Measurements from ENCODE around the gene PEDS1. TPM values are rescaled to one million over a fixed set of nuclear protein-coding genes. Genes with fewer than 3 reads are reported as not detected.

The PEDS1 gene
- total RNA-seq, 1 experiment from 2014 or later = 35.6 TPM

DNA sequence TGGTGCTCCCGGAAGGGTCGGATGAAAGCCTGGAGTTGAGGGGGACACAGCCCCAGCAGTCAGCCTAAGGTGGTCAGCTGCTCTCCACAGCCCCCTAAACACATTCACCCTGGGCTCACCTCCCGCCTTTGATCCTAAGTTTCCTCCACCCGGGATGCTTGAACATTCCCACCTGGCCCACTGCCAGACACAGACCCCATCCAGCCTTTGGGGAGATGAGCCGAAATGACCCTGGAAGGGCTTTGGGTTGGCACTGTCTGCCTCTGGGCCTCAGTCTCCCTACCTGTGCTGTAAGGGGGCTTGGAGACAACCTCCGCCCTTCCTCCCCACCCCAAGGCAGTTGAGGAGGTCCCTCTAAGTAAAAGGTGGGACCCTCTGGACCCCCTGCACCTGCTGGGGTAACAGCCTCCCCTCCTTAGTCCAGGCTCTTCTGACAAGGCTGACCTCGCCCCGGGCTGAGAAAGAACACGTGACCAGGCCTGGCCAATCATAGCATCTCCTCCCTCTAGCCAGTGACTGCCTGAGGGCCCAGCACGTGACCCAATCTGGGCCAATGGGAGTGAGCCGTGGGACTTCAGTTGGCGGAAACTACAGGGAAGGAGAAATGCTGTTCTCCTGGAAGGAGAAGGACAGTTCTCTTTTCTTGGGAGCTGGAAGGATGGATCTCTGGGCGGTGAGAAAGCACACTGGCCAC is 23.7 kb downstream of the PEDS1 start (continued):
- TF ChIP-seq, protein P1, sequence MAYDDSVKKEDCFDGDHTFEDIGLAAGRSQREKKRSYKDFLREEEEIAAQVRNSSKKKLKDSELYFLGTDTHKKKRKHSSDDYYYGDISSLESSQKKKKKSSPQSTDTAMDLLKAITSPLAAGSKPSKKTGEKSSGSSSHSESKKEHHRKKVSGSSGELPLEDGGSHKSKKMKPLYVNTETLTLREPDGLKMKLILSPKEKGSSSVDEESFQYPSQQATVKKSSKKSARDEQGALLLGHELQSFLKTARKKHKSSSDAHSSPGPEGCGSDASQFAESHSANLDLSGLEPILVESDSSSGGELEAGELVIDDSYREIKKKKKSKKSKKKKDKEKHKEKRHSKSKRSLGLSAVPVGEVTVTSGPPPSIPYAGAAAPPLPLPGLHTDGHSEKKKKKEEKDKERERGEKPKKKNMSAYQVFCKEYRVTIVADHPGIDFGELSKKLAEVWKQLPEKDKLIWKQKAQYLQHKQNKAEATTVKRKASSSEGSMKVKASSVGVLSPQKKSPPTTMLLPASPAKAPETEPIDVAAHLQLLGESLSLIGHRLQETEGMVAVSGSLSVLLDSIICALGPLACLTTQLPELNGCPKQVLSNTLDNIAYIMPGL (CRISPR knock-in tag; IDR thresholded peaks at IDR 0.05) = no peak
- TF ChIP-seq, protein P2, sequence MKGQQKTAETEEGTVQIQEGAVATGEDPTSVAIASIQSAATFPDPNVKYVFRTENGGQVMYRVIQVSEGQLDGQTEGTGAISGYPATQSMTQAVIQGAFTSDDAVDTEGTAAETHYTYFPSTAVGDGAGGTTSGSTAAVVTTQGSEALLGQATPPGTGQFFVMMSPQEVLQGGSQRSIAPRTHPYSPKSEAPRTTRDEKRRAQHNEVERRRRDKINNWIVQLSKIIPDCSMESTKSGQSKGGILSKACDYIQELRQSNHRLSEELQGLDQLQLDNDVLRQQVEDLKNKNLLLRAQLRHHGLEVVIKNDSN (CRISPR knock-in tag; IDR thresholded peaks at IDR 0.05) = peak; percentile 94
- no peak for TF ChIP-seq SMAD3 (CRISPR knock-in tag; IDR thresholded peaks at IDR 0.05; ENCODE audit: borderline replicate concordance)
- TF ChIP-seq, protein P3, sequence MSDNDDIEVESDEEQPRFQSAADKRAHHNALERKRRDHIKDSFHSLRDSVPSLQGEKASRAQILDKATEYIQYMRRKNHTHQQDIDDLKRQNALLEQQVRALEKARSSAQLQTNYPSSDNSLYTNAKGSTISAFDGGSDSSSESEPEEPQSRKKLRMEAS (CRISPR knock-in tag; IDR thresholded peaks at IDR 0.05) = no peak
- no peak for TF ChIP-seq NR3C1 (CRISPR knock-in tag; conservative IDR thresholded peaks at IDR 0.05; ENCODE audit: low read depth)

DNA sequence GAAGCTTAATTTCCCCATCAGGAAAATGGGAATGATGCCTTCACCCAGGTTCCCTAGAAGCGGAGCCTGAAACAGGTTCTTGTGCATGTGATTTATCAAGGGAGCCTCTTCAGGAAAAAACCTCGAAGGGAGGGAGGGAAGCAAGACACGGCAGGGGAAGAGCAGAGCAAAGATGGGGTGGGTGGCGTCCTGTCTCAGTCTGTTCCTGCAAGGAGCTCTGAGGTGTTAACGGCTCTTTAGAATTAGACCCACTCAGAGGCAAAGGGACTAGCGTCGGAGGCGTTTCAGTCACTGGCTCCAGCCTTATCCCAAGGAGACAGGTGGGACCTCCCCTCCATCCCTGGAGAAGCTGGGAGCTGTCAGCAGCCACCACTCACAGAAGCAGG is 25.0 kb downstream of the PEDS1 start:
- TF ChIP-seq CREB1 (CRISPR knock-in tag; IDR thresholded peaks at IDR 0.05) (no peak), OVOL2 (CRISPR knock-in tag; IDR thresholded peaks at IDR 0.05; ENCODE audit: borderline replicate concordance) (no peak), EMX1 (CRISPR knock-in tag; IDR thresholded peaks at IDR 0.05) (no peak), NFATC4 (CRISPR knock-in tag; IDR thresholded peaks at IDR 0.05) (no peak), ATF1 (CRISPR knock-in tag; IDR thresholded peaks at IDR 0.05) (no peak), NR1H2 (CRISPR knock-in tag; IDR thresholded peaks at IDR 0.05) (no peak), RELA (CRISPR knock-in tag; IDR thresholded peaks at IDR 0.05; ENCODE audit: borderline replicate concordance) (no peak)
- 0 out of 2 replicates have a peak, but pooled peaks cover 4% of the 10 kb centered on the region for H3K4me1 Mint-ChIP-seq
- ChIA-PET CTCF (interaction anchor here (1.4 kb wide), 1 partner anchor 15 kb away, joined by 3 read pairs; the partner anchor contains the start of gene UBE2V1), POLR2A (no interaction called here)
- no peak overlapping the region for H3K27ac Mint-ChIP-seq
- H3K4me3 Mint-ChIP-seq = no peak overlapping the region
- H3K9me3 Mint-ChIP-seq = no peaks in the 10 kb centered on the region
- no peak for DNase-seq (ENCODE audit: low spot score)
- no peaks in the 10 kb centered on the region for H3K27me3 Mint-ChIP-seq (ENCODE audit: low read depth)
- ATAC-seq = no peak
- peaks cover 78% of the 10 kb centered on the region for H3K36me3 Mint-ChIP-seq

DNA sequence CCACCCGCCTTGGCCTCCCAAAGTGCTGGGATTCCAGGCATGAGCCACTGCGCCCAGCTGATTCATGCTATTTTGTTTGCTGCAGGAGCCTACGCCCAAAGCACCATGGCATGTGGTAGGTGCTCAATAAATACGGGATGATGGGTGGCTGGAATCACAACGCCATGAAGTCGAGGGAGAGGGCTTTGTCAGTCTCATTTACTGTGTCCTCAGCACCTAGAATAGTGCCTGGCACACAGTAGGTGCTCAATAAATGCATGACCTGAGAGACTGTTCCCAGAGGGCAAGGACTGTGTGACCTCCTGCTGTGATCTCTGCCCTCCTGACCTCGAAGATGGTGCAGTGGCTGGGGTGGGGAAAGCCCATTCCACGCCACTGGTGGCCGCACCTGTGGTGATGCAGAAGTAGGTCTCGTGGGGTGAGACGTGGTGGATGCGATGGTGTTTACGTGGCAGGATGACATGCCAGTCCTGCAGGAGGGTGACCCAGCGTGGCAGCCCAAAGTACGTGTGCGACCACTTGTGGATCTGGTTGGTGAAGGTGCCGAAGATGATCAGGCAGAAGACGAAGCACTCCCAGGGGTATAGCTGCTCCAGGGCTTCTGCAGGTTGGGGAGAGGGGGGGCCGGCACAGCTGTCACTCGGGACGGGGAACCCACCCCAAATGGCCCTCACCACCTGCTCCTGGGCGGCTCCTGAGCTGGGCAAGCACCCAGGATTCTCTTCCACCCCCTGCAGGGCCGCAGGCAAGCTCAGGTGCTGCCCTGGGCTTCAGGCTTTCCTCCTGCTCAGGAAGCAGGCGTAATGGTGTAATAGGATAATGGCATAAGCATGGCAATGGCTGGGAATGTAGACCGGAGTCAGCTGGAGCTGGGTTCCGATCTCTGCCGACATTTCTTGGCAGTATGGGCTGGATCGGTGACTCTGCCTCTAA is 25.7 kb downstream of the PEDS1 start:
- Mint-ChIP-seq H3K27me3 (ENCODE audit: low read depth) (no peaks in the 10 kb centered on the region), H3K4me3 (no peak overlapping the region), H3K27ac (no peak overlapping the region), H3K9me3 (no peaks in the 10 kb centered on the region), H3K36me3 (peaks cover 82% of the 10 kb centered on the region), H3K4me1 (0 out of 2 replicates have a peak, but pooled peaks cover 4% of the 10 kb centered on the region)
- ChIA-PET CTCF (interaction anchor here (1.4 kb wide), 1 partner anchor 15 kb away, joined by 3 read pairs; the partner anchor contains the start of gene UBE2V1), POLR2A (no interaction called here)
- no peak for DNase-seq (ENCODE audit: low spot score)
- no peak for ATAC-seq
- TF ChIP-seq MXD4 (CRISPR knock-in tag; IDR thresholded peaks at IDR 0.05; ENCODE audit: borderline replicate concordance) (no peak), GTF2I (CRISPR knock-in tag; conservative IDR thresholded peaks at IDR 0.05) (no peak), ZNF396 (CRISPR knock-in tag; IDR thresholded peaks at IDR 0.05; ENCODE audit: borderline replicate concordance) (no peak), KAT7 (CRISPR knock-in tag; IDR thresholded peaks at IDR 0.05; ENCODE audit: borderline replicate concordance) (no peak), FOXK1 (CRISPR knock-in tag; IDR thresholded peaks at IDR 0.05) (no peak), TP53 (CRISPR knock-in tag; IDR thresholded peaks at IDR 0.05) (no peak), JUN (CRISPR knock-in tag; IDR thresholded peaks at IDR 0.05) (no peak), RELA (CRISPR knock-in tag; IDR thresholded peaks at IDR 0.05; ENCODE audit: borderline replicate concordance) (no peak)
- TF ChIP-seq, protein P4, sequence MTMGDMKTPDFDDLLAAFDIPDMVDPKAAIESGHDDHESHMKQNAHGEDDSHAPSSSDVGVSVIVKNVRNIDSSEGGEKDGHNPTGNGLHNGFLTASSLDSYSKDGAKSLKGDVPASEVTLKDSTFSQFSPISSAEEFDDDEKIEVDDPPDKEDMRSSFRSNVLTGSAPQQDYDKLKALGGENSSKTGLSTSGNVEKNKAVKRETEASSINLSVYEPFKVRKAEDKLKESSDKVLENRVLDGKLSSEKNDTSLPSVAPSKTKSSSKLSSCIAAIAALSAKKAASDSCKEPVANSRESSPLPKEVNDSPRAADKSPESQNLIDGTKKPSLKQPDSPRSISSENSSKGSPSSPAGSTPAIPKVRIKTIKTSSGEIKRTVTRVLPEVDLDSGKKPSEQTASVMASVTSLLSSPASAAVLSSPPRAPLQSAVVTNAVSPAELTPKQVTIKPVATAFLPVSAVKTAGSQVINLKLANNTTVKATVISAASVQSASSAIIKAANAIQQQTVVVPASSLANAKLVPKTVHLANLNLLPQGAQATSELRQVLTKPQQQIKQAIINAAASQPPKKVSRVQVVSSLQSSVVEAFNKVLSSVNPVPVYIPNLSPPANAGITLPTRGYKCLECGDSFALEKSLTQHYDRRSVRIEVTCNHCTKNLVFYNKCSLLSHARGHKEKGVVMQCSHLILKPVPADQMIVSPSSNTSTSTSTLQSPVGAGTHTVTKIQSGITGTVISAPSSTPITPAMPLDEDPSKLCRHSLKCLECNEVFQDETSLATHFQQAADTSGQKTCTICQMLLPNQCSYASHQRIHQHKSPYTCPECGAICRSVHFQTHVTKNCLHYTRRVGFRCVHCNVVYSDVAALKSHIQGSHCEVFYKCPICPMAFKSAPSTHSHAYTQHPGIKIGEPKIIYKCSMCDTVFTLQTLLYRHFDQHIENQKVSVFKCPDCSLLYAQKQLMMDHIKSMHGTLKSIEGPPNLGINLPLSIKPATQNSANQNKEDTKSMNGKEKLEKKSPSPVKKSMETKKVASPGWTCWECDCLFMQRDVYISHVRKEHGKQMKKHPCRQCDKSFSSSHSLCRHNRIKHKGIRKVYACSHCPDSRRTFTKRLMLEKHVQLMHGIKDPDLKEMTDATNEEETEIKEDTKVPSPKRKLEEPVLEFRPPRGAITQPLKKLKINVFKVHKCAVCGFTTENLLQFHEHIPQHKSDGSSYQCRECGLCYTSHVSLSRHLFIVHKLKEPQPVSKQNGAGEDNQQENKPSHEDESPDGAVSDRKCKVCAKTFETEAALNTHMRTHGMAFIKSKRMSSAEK (CRISPR knock-in tag; IDR thresholded peaks at IDR 0.05; ENCODE audit: borderline replicate concordance) = no peak
- TF ChIP-seq, protein P5, sequence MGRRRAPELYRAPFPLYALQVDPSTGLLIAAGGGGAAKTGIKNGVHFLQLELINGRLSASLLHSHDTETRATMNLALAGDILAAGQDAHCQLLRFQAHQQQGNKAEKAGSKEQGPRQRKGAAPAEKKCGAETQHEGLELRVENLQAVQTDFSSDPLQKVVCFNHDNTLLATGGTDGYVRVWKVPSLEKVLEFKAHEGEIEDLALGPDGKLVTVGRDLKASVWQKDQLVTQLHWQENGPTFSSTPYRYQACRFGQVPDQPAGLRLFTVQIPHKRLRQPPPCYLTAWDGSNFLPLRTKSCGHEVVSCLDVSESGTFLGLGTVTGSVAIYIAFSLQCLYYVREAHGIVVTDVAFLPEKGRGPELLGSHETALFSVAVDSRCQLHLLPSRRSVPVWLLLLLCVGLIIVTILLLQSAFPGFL (CRISPR knock-in tag; IDR thresholded peaks at IDR 0.05; ENCODE audit: borderline replicate concordance) = no peak
